Measurements from ENCODE around the gene FDX2.
"Not testable (repeated sequence)": the region's sequence is repeated elsewhere in the genome, so short reads cannot be mapped to it uniquely, and the experiment has no call there.

FDX2 gene

DNA sequence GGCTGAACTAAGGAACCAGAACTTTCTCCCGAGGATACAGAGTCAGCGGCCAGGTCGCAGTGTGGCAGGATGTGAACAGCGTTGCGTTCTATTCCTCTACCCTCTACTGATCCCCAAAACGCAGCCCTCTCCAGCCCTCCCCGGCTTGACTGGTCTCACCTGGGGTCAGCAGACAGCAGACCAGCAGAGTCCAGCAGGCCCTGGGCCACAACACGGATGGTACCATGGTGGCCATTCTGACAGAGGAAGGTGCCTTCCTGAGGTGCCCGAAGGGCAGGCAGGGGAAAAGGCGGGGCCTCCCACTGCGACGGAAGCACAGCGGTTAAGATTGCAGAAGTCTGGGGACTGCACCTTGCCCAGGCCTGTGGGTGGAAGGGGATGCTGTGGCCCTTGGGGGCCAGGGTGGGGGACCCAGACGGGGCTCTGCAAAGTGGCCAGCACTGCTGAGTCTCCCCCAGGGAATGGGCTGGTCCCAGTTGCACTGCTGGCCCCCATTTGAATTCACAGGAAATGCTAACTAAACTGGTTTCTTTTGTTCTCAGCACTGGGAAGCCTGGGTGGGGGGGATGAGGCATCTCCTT, 23.7 kb upstream of the FDX2 start, which contains the start of gene ICAM3:
Gene ICAM3, minus strand, starts transcription at position 245 of the 581 bp plus-strand sequence. Its CDS starts 10 bp downstream, at position 235.
- H3K4me3 ChIP-seq (ENCODE audit: low read length) = no peak within 1 kb of the TSS
- no peak for DNase-seq (ENCODE audit: low read depth)

GRCh38 chr19:10338940-10339339, 23.1 kb upstream of the FDX2 start:
- no peak overlapping the region for H3K4me3 ChIP-seq (ENCODE audit: low read length)
- TF ChIP-seq, protein P1, sequence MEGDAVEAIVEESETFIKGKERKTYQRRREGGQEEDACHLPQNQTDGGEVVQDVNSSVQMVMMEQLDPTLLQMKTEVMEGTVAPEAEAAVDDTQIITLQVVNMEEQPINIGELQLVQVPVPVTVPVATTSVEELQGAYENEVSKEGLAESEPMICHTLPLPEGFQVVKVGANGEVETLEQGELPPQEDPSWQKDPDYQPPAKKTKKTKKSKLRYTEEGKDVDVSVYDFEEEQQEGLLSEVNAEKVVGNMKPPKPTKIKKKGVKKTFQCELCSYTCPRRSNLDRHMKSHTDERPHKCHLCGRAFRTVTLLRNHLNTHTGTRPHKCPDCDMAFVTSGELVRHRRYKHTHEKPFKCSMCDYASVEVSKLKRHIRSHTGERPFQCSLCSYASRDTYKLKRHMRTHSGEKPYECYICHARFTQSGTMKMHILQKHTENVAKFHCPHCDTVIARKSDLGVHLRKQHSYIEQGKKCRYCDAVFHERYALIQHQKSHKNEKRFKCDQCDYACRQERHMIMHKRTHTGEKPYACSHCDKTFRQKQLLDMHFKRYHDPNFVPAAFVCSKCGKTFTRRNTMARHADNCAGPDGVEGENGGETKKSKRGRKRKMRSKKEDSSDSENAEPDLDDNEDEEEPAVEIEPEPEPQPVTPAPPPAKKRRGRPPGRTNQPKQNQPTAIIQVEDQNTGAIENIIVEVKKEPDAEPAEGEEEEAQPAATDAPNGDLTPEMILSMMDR (conservative IDR thresholded peaks at IDR 0.05; ENCODE audit: low read length) = no peak
- no peak for DNase-seq (ENCODE audit: low read depth)

More for the DNA sequence above, 23.7 kb upstream of the FDX2 start, which contains the start of gene ICAM3:
- TF ChIP-seq, protein P1 (conservative IDR thresholded peaks at IDR 0.05; ENCODE audit: low read length) = no peak

DNA sequence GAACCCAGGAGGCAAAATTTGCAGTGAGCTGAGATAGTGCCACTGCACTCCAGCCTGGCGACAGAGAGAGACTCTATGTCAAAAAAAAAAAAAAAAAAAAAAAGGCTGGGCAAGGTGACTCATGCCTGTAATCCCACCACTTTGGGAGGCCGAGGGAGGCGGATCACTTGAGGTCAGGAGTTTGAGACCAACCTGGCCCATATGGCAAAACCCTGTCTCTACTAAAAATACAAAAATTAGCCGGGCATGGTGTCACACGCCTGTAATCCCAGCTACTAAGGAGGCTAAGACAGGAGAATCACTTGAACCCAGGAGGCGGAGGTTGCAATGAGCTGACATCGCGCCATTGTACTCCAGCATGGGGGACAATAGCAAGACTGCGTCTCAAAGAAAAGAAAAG, 20.9 kb upstream of the FDX2 start:
- not testable (repeated sequence) for DNase-seq (ENCODE audit: low read depth); H3K4me3 ChIP-seq (ENCODE audit: low read length)

DNA sequence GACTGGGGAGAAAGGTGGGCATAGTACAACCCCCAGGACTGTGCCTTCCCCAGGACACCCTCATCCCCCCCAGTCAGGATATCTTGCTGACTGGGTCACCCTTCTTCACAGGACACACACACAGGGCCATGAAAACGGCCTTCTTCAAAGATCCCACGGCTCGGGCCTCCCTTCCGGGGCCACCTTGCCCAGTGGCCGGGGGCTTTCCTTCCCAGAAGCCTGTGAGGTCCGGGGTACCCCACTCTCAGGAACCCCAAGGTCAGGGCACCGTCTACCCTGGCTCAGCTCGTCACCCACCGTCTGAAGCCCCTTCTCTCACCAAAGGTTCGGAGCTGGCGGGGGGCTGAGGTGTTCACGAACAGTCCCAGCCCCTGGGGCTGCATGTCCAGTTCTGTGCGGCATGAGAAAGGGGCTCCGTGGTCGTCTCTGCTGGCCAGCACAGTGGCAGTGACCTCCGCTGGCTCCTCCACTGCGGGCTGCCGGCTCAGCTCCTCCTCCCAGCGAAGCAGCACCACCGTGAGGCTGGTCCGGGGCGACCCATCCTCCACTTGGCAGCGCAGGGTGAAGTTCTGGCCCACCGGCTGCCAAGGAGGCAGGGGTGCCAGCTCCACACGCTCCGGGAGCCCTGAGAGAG, 19.7 kb upstream of the FDX2 start:
- TF ChIP-seq, protein P1 (conservative IDR thresholded peaks at IDR 0.05; ENCODE audit: low read length) = no peak
- peak overlapping the region; percentile 86 for H3K4me3 ChIP-seq (ENCODE audit: low read length)
- DNase-seq (ENCODE audit: low read depth) = no peak

DNA sequence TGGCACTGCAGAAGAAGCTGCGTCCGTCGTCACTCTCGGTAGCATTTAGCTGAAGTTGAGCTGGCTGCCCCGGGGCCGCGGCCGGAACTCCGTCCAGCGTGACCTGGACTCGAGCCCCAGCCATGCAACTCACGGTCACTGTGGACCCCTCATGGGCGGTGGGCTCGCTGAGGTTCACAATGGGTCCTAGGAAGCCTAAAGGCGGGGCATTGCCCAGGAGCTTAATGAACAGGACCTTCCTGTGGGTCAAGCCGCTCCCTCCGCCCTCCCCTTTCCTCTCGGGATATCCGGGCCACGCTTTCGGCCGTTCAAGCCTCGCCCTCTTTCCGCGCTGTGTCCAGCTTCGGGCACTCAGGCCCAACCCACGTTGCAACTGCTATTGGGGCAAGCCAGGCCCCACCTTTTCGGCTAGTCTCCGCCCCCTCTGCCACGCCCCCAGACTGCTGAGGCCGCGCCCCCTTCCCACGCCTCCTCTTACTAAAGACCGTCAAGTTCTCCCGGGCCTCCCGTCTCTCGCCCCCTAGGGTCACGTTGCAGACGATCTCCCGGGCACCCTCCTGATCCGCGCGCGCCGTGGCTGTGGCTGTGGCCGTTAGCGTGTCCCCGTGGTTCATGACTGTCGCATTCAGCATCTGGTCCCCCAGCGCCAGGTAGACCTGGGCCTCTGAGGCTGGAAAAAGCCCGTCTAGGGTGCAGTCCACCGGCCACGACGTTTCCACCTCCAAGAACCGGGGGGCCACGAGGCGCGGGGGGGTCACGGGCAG, 19.0 kb upstream of the FDX2 start:
- peak overlapping the region; percentile 86 for H3K4me3 ChIP-seq (ENCODE audit: low read length)
- DNase-seq (ENCODE audit: low read depth) = peak; percentile 93
- TF ChIP-seq, protein P1 (conservative IDR thresholded peaks at IDR 0.05; ENCODE audit: low read length) = 0 out of 2 replicates have a peak, but pooled peaks have one; percentile 14

DNA sequence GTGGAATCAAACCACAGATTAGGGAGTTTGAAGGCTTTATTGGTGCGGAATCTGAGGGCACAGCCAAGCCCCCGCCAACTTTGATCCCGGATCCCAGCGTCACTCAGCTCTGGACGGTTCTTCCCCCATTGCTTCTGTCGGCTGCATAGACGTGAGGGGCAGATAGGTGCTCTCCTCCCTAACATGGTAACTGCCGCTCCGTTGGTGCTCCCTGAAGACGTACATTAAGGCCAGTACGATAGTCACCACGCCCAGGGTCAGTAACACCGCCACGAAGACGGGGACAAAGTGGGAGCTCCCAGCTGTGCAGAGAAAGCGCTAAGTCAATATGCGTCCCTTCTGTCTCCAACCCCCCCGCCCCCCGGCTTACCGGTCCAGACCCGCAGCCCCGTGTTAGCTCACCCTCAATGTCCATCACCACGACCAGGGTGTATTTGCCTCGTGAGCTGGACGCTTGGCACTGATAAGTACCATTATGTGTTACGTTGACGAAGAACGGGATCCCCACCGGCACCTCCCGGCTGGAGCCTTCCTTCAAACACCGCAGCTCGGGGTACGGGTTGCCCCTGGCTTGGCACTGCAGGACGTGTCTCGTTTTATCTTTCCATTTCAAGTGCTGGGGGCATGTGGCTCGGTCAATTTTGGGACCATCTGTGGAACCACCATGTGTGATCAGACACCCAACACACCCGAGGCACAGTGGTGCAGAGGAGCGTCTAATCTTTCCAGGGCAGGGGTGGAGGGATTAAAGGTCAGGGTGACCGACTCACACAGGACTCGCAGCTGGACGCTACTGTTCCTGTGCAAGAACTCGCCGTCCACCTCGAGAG, 18.2 kb upstream of the FDX2 start:
- H3K4me3 ChIP-seq (ENCODE audit: low read length) = peak overlapping the region; percentile 86
- no peak for DNase-seq (ENCODE audit: low read depth)
- TF ChIP-seq, protein P1 (conservative IDR thresholded peaks at IDR 0.05; ENCODE audit: low read length) = no peak

All from AG10803 (cell line).